Glutamatergic neuron (in vitro differentiated cells): ENCODE data around the gene C10orf67. TPM values are rescaled to one million over a fixed set of nuclear protein-coding genes. Genes with fewer than 3 reads are reported as not detected.

Experiments
- DNase-seq: peaks from one replicate; pipeline ENCODE4 v3.0.0; 2022
- H3K27ac Mint-ChIP-seq: one replicate; pipeline ENCODE4 v1.8.0; 2020; ENCODE audit warnings: mild to moderate bottlenecking, mixed read lengths, inconsistent platforms; ENCODE audit not compliant: unreplicated experiment
- H3K27me3 Mint-ChIP-seq: one replicate; pipeline ENCODE4 v1.8.0; 2020; ENCODE audit warnings: mild to moderate bottlenecking, moderate library complexity, mixed read lengths, inconsistent platforms; ENCODE audit not compliant: unreplicated experiment
- H3K36me3 Mint-ChIP-seq: one replicate; pipeline ENCODE4 v1.8.0; 2020; ENCODE audit warnings: mild to moderate bottlenecking, mixed read lengths, inconsistent platforms; ENCODE audit not compliant: unreplicated experiment
- H3K4me1 Mint-ChIP-seq: one replicate; pipeline ENCODE4 v1.8.0; 2020; ENCODE audit warnings: mild to moderate bottlenecking, low read depth, mixed read lengths, inconsistent platforms; ENCODE audit not compliant: unreplicated experiment
- H3K4me3 Mint-ChIP-seq: one replicate; pipeline ENCODE4 v1.8.0; 2020; ENCODE audit warnings: mild to moderate bottlenecking, mixed read lengths, inconsistent platforms; ENCODE audit not compliant: unreplicated experiment
- H3K9me3 Mint-ChIP-seq: one replicate; pipeline ENCODE4 v1.8.0; 2020; ENCODE audit warnings: mild to moderate bottlenecking, moderate library complexity, mixed read lengths, inconsistent platforms; ENCODE audit not compliant: unreplicated experiment
- total RNA-seq: library from RNA; stranded (reverse); fragmentation: NEBNext Ultra II Directional; extraction: Animal tissue kit (Norgen Biotek cat#: 25700); gene quantifications from one replicate; pipeline ENCODE4 v1.2.1, GENCODE V29; 2021; ENCODE audit not compliant: unreplicated experiment
- TF ChIP-seq, protein P1 (sequence below): fragments of 200-600 bp; sonication (generic); IDR thresholded peaks from one replicate; pipeline ENCODE4 v1.5.0; 2021; ENCODE audit not compliant: partially characterized antibody, unreplicated experiment

Gene C10orf67
- total RNA-seq, 1 donor from 2014 or later, result not detected

- TF ChIP-seq, protein P1, sequence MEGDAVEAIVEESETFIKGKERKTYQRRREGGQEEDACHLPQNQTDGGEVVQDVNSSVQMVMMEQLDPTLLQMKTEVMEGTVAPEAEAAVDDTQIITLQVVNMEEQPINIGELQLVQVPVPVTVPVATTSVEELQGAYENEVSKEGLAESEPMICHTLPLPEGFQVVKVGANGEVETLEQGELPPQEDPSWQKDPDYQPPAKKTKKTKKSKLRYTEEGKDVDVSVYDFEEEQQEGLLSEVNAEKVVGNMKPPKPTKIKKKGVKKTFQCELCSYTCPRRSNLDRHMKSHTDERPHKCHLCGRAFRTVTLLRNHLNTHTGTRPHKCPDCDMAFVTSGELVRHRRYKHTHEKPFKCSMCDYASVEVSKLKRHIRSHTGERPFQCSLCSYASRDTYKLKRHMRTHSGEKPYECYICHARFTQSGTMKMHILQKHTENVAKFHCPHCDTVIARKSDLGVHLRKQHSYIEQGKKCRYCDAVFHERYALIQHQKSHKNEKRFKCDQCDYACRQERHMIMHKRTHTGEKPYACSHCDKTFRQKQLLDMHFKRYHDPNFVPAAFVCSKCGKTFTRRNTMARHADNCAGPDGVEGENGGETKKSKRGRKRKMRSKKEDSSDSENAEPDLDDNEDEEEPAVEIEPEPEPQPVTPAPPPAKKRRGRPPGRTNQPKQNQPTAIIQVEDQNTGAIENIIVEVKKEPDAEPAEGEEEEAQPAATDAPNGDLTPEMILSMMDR, result no peak
- Mint-ChIP-seq H3K4me1 (no peaks in the 10 kb centered on the region), H3K4me3 (no peak overlapping the region)
These were observed 127.1 kb downstream of the C10orf67 start for GRCh38 chr10:23217471-23217870.

GRCh38 chr10:23205972-23206642 lies 138.5 kb downstream of the C10orf67 start:
- Mint-ChIP-seq H3K27ac (no peak overlapping the region), H3K9me3 (no peaks in the 10 kb centered on the region), H3K27me3 (peaks cover 16% of the 10 kb centered on the region), H3K4me3 (no peak overlapping the region), H3K4me1 (no peaks in the 10 kb centered on the region), H3K36me3 (peaks cover 8% of the 10 kb centered on the region)
- TF ChIP-seq, protein P1, result no peak
- DNase-seq, result no peak

More at GRCh38 chr10:23217471-23217870, 127.1 kb downstream of the C10orf67 start:
- H3K36me3 Mint-ChIP-seq, result no peaks in the 10 kb centered on the region
- H3K27me3 Mint-ChIP-seq, result no peaks in the 10 kb centered on the region
- no peak for DNase-seq
- H3K9me3 Mint-ChIP-seq, result no peaks in the 10 kb centered on the region
- no peak overlapping the region for H3K27ac Mint-ChIP-seq

- H3K9me3 Mint-ChIP-seq, result no peaks in the 10 kb centered on the region
These were observed 139.8 kb downstream of the C10orf67 start for GRCh38 chr10:23204773-23205172.

DNA sequence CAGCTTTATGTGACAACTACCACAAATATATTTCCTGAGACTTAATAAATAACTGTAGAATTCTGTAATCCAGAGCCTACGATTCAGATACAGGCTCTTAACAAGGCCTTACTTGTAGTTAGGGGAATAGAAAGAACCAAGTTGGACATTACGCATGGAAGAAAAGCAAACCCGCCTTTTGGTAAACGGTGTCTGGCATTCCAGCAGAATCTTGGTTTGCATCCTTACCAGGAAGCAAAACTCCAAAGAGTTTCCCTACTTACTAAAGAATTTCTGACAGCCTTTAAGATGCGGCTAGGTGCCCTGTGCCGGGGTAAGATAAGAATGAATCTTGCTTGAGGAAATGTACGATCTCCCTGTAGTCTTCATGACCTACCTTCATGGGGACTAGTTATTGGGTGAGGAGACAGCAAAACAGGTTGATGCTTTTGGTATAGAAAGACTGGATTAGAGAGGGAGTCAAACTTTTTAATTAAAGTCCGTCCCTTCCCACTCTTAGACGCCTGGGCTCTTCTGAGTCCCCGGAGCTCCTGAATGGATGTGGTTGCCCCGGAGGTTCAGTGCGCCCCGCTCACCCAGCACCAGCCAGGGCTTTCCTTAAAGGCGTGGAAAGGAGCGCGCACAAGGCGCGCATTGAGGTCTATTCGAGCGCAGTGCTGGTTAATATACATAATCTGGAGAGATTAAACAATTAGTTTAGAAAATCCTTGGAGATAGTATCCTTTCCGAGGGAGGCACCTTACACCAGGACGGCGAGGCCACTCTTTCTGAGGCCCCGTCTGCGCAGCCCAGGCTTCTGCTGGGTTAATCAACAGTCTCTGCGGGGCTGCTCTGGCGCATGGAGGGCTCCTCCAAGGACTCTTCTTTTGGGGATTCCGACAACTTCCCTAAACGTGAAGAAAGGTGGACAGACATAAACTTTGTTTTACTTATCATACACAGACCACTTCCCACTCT lies 140.9 kb downstream of the C10orf67 start:
- H3K4me3 Mint-ChIP-seq, result no peak overlapping the region
- H3K27me3 Mint-ChIP-seq, result peaks cover 22% of the 10 kb centered on the region
- TF ChIP-seq, protein P1, result no peak

More at GRCh38 chr10:23204773-23205172, 139.8 kb downstream of the C10orf67 start:
- H3K27ac Mint-ChIP-seq, result no peak overlapping the region
- TF ChIP-seq, protein P1, result no peak
- DNase-seq, result no peak
- H3K4me1 Mint-ChIP-seq, result no peaks in the 10 kb centered on the region
- peaks cover 8% of the 10 kb centered on the region for H3K36me3 Mint-ChIP-seq
- no peak overlapping the region for H3K4me3 Mint-ChIP-seq
- H3K27me3 Mint-ChIP-seq, result peaks cover 22% of the 10 kb centered on the region

More for the DNA sequence above, 140.9 kb downstream of the C10orf67 start:
- no peak for DNase-seq
- Mint-ChIP-seq H3K27ac (no peak overlapping the region), H3K36me3 (peaks cover 8% of the 10 kb centered on the region), H3K9me3 (no peaks in the 10 kb centered on the region), H3K4me1 (no peaks in the 10 kb centered on the region)
